Measurements from ENCODE around the gene AMH.

DNA sequence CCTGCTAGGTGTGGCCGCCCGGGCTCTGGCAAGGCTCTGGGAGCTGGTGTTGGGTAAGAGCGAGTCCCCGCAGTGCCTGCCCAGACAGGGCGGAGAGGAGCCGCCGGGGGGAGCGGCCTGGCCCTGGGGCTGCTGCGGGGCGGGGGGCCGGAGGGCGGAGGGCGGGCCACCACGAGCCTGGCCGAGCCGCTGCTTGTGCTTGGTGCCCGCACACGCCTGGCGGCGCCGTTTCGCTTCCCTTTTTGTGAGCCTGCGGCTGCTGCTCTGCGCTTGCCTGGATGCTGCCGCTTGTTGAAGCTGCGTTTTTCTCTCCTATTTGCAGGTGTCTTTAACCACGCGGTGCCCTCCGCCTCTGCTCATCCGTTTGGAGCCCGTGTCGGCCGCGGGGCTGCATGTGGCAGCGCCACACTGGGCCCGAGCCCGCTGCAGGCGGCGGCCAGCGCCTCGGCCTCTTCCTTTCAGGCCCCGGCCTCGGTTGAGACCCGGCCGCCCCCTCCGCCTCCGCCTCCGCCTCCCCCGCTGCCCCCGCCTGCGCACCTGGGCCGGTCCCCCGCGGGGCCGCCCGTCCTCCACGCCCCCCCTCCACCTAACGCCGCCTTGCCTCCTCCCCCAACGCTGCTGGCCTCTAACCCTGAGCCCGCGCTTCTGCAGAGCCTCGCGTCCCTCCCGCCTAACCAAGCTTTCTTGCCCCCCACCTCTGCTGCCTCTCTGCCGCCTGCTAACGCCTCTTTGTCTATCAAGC, 21.5 kb upstream of the AMH start:
- no peak for TF ChIP-seq CTCF (IDR thresholded peaks at IDR 0.05)
- TF ChIP-seq POLR2A (IDR thresholded peaks at IDR 0.05) = no peak
